Activated CD4-positive, alpha-beta memory T cell treated with anti-CD3 and anti-CD28 coated beads, Interleukin-2, amount 10 ng/mL, durations not matched to agents 7 days and 5 days (primary cell): ENCODE results near the gene FGF6. TPM values are rescaled to one million over a fixed set of nuclear protein-coding genes. Genes with fewer than 3 reads are reported as not detected.
"Not testable (repeated sequence)": the region's sequence is repeated elsewhere in the genome, so short reads cannot be mapped to it uniquely, and the experiment has no call there.

Experiments
- CTCF ChIA-PET: fragments of 350-600 bp; sonication (Branson Sonifier 250); formaldehyde crosslinking; loops from one replicate; lab custom pipeline; 2021; ENCODE audit warnings: antibody characterized with exemption, inconsistent platforms; lab: Charles Lee
- POLR2A ChIA-PET: fragments of 350-600 bp; sonication (Branson Sonifier 250); formaldehyde crosslinking; loops from one replicate; lab custom pipeline; 2021; ENCODE audit warnings: antibody characterized with exemption; lab: Charles Lee
- DNase-seq: peaks from one replicate; pipeline ENCODE4 v3.0.0-alpha.2; 2020
- H3K27ac Mint-ChIP-seq: one replicate; pipeline ENCODE4 v1.8.0; 2021; ENCODE audit warnings: mild to moderate bottlenecking, mixed read lengths
- H3K27me3 Mint-ChIP-seq: one replicate; pipeline ENCODE4 v1.8.0; 2021; ENCODE audit warnings: mixed read lengths
- H3K36me3 Mint-ChIP-seq: one replicate; pipeline ENCODE4 v1.8.0; 2021; ENCODE audit warnings: low read depth, mixed read lengths
- H3K4me1 Mint-ChIP-seq: one replicate; pipeline ENCODE4 v1.8.0; 2021; ENCODE audit warnings: mixed read lengths
- H3K4me3 Mint-ChIP-seq: one replicate; pipeline ENCODE4 v1.8.0; 2021; ENCODE audit warnings: mild to moderate bottlenecking, mixed read lengths
- H3K9me3 Mint-ChIP-seq: one replicate; pipeline ENCODE4 v1.8.0; 2021; ENCODE audit warnings: mixed read lengths
- total RNA-seq, 2 experiments: library from RNA; stranded (reverse); gene quantifications; one replicate each; pipeline ENCODE4 v1.2.3, GENCODE V29; 2021

Gene FGF6
- total RNA-seq, 2 experiments from 2014 or later, result not detected

DNA sequence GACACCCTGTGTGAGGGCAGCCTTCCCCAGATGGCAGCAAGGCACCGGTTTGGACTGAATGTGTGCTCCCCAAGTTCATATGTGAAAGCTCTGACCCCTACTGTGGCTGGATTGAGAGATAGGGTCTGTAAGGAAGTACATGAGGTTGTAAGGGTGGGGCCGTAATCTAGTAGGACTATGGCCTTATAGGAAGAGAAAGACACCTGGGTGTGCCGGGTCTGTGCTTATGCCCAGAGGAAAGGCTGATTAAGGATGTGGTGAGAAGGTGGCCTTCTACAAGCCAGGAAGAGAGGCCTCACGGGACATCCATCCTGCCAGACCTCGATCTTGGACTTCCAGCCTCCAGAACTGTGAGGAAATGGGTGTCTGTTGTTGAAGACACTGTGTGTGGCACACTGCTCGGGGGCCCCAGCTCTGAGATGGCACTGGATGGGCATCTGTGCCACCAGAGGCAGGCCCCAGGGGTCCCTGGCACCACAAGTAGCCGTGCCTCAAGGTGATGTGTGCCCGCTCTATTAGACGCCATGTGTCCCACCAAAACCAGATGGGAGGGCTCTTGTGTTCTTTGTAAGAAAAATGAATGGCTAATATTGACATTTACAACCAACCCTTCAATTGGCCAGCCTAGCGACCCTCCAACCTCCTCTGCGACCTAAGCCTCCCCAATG lies 22.0 kb downstream of the FGF6 start:
- Mint-ChIP-seq H3K27me3 (peaks cover 7% of the 10 kb centered on the region), H3K9me3 (no peaks in the 10 kb centered on the region), H3K4me1 (no peaks in the 10 kb centered on the region), H3K4me3 (no peak overlapping the region), H3K36me3 (no peaks in the 10 kb centered on the region), H3K27ac (no peak overlapping the region)
- no peak for DNase-seq
- ChIA-PET CTCF (interaction anchor here (5.8 kb wide), 1 partner anchor 103 kb away, joined by 44 read pairs; no protein-coding TSS in a partner anchor), POLR2A (no interaction called here)

DNA sequence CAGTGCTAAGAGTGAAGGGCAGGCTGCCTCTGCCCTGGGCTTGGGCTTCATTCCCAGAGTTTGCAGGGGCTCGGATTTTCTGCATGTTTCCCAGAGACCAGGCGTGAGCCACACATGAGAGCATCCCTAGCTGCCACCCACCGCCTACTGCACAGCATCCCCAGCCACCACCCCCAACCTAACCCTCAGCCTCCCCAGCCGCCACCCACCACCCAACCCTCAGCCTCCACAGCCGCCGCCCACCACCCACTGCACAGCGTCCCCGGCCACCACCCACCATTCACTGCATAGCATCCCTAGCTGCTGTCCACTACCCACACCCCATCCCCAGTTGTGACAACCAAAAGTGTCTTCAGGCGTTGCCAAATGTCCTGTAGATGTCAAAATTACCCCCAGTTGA lies 22.6 kb downstream of the FGF6 start:
- Mint-ChIP-seq H3K4me3 (no peak overlapping the region), H3K4me1 (no peaks in the 10 kb centered on the region), H3K9me3 (no peaks in the 10 kb centered on the region), H3K27ac (no peak overlapping the region), H3K27me3 (peaks cover 11% of the 10 kb centered on the region), H3K36me3 (no peaks in the 10 kb centered on the region)
- CTCF ChIA-PET, result interaction anchor here (1.3 to 5.8 kb wide), 2 partner anchors 26 to 103 kb away, joined by 3 to 44 read pairs; no protein-coding TSS in a partner anchor
- POLR2A ChIA-PET, result no interaction called here
- no peak for DNase-seq

DNA sequence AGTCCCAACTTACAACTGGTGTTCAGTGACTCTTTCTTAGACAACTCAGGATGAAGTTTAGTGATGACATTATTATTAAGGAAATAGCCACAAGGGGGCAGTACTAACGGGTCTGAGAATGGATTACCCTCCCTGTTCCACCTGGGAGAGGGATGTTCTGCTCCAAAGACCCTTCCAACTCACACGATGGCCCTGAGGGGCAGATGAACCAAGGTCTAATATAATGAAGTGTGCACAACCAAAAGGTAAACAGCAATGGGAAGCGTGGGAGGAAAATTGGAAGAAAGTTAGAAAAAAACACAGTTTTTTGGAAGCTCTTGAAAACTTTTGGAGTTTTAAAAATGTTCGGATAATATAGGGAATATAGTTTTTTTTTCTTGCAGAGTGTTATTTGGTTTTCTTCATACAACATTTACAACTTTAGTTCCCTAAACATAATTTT lies 24.0 kb downstream of the FGF6 start:
- no peaks in the 10 kb centered on the region for H3K9me3 Mint-ChIP-seq
- no peaks in the 10 kb centered on the region for H3K4me1 Mint-ChIP-seq
- no peak overlapping the region for H3K27ac Mint-ChIP-seq
- no peak for DNase-seq
- H3K4me3 Mint-ChIP-seq, result no peak overlapping the region
- peaks cover 17% of the 10 kb centered on the region for H3K27me3 Mint-ChIP-seq
- POLR2A ChIA-PET, result no interaction called here
- CTCF ChIA-PET, result interaction anchor here (0.6 to 5.8 kb wide), 6 partner anchors 9 to 183 kb away, joined by 3 to 44 read pairs (median 4); no protein-coding TSS in a partner anchor
- H3K36me3 Mint-ChIP-seq, result no peaks in the 10 kb centered on the region

DNA sequence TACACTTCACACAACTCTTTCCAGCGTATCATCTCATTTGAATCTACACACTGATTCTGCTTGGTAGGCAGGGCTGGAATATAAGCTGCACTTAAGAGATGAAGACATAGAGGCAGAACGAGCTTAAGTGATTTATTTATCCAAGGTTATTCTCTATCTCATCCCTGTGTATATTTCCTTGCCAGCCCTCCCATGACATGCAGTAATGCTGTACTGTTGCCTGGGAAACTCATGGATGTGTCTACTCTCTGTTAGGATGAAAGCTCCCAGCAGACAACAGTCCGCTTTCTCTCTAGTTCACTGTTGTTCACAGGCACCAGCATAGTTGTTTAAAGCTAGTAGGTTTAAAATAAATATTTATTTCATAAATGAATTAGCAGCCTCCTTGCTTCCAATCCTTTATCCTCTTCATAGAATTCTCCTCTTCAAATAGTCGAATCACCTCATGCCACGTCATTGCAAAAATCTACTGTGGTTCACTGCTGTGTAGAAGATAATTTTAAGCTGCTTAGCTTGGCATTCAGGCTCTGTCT lies 25.4 kb downstream of the FGF6 start:
- Mint-ChIP-seq H3K27ac (no peak overlapping the region), H3K36me3 (no peaks in the 10 kb centered on the region), H3K4me1 (peaks cover 7% of the 10 kb centered on the region), H3K4me3 (no peak overlapping the region), H3K27me3 (peaks cover 26% of the 10 kb centered on the region), H3K9me3 (no peaks in the 10 kb centered on the region)
- DNase-seq, result no peak
- CTCF ChIA-PET, result interaction anchor here (1.0 to 5.8 kb wide), 12 partner anchors 8 to 432 kb away, joined by 3 to 44 read pairs (median 4); no protein-coding TSS in a partner anchor
- POLR2A ChIA-PET, result interaction anchor here (1.0 kb wide), 1 partner anchor 118 kb away, joined by 3 read pairs; a partner anchor contains a TSS

DNA sequence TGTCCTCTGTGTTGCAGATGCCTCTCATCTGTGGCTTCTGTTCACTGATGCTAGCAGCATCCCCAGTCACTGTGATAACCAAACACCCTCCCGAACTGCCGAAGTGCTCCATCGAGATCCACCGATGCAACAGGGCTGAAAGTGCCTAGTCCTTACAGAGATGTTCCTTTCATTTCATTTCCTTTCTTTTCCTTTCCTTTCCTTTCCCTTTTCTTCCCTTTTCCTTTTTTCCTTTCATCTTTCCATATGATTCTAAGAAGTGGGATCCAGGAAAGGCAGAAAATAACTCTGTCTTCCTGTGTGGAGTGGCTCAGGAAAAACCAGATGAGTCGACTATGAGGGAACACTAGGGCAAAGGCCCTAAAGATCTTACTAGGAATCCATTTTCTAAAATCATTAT lies 26.7 kb downstream of the FGF6 start:
- DNase-seq, result no peak

DNA sequence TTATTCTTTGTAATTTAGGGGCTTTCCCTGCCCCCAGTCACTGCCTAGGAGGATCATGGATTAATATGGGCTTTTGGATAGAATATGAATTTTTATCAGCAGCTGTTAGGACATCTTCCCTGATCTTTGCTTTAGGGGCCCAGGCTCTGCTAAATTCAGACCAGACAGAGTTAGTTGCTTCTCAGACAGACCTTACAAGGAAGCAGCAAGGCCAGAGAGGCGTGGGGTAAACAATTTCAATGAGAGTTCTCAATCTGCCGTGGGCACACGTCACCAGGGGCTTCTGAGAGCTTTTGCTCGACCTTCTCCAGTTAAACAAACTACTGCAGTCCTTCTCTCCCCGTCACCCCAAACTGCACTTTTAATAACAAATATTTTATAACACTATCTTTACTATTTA lies 27.7 kb downstream of the FGF6 start:
- peaks cover 26% of the 10 kb centered on the region for H3K27me3 Mint-ChIP-seq
- no peaks in the 10 kb centered on the region for H3K9me3 Mint-ChIP-seq
- H3K4me3 Mint-ChIP-seq, result no peak overlapping the region
- DNase-seq, result no peak
- H3K36me3 Mint-ChIP-seq, result no peaks in the 10 kb centered on the region
- CTCF ChIA-PET, result interaction anchor here (0.9 kb wide), 1 partner anchor 110 kb away, joined by 3 read pairs; no protein-coding TSS in a partner anchor
- H3K4me1 Mint-ChIP-seq, result peaks cover 20% of the 10 kb centered on the region
- POLR2A ChIA-PET, result no interaction called here
- no peak overlapping the region for H3K27ac Mint-ChIP-seq

More for the DNA sequence above, 26.7 kb downstream of the FGF6 start:
- Mint-ChIP-seq H3K4me1 (peaks cover 20% of the 10 kb centered on the region), H3K9me3 (no peaks in the 10 kb centered on the region), H3K27me3 (peaks cover 26% of the 10 kb centered on the region), H3K27ac (no peak overlapping the region), H3K4me3 (no peak overlapping the region), H3K36me3 (no peaks in the 10 kb centered on the region)
- ChIA-PET CTCF (no interaction called here), POLR2A (no interaction called here)

DNA sequence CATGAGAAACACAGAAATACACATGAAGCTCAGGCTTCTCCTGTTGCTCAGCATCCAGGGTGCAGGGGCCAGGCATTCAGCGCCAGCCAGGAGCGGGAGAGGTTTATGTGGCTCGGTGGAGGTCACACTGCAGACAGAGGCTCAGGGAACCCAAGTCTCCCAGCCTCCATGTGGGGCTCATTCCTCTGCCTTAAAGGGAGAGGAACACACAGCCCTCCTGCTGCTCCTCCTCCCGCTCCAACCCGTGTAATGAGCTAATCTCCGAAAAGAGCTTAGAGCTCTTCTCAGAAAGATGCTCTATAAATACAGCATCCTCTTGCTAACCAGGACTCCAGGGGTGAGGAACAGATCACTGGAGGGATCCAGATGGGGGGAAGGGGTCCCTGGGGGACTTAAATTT lies 28.2 kb downstream of the FGF6 start:
- DNase-seq, result no peak
- POLR2A ChIA-PET, result no interaction called here
- Mint-ChIP-seq H3K4me1 (peaks cover 20% of the 10 kb centered on the region), H3K4me3 (no peak overlapping the region), H3K27ac (no peak overlapping the region), H3K9me3 (no peaks in the 10 kb centered on the region), H3K27me3 (peaks cover 29% of the 10 kb centered on the region), H3K36me3 (no peaks in the 10 kb centered on the region)
- CTCF ChIA-PET, result interaction anchor here (0.9 kb wide), 1 partner anchor 110 kb away, joined by 3 read pairs; no protein-coding TSS in a partner anchor

DNA sequence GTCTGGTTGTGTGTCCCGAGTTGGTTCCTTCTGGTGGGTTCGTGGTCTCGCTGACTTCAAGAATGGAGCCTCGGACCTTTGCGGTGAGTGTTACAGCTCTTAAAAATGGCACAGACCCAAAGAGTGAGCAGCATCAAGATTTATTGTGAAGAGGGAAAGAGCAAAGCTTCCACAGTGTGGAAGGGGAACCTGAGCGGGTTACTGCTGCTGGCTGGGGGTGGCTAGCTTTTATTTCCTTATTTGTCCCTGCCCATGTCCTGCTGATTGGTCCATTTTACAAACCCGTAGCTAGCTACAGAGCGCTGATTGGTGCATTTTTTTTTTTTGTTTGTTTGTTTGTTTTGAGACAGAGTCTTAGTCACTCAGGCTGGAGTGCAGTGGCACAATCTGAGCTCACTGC lies 29.3 kb downstream of the FGF6 start:
- Mint-ChIP-seq H3K9me3 (no peaks in the 10 kb centered on the region), H3K4me3 (no peak overlapping the region), H3K27me3 (peaks cover 36% of the 10 kb centered on the region), H3K36me3 (no peaks in the 10 kb centered on the region), H3K27ac (no peak overlapping the region), H3K4me1 (peaks cover 20% of the 10 kb centered on the region)
- POLR2A ChIA-PET, result no interaction called here
- DNase-seq, result no peak
- CTCF ChIA-PET, result interaction anchor here (1.4 kb wide), 1 partner anchor 10 kb away, joined by 4 read pairs; no protein-coding TSS in a partner anchor

DNA sequence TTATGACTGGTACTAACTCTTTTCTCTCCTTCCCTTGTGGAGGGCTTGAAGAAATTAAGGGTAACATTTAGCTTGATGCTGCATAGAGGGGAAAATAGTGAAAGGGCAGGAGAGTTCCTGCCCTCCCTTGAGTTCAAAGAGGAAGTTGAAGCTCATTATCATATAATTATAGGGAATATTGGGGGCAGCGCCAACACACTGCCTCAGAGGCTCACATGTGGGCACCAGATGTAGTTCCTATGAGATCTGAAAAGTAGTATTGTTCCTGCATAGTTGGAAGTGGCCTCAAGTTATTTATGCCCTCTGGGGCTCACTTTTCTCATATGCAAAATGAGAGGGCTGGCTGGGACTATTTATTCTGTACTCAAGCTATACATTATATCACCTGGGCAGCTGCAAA lies 33.1 kb downstream of the FGF6 start:
- no peaks in the 10 kb centered on the region for H3K36me3 Mint-ChIP-seq
- no peak overlapping the region for H3K4me3 Mint-ChIP-seq
- H3K27me3 Mint-ChIP-seq, result peaks cover 33% of the 10 kb centered on the region
- no peak for DNase-seq
- H3K4me1 Mint-ChIP-seq, result peaks cover 20% of the 10 kb centered on the region
- POLR2A ChIA-PET, result interaction anchor here (1.2 kb wide), 1 partner anchor 237 kb away, joined by 3 read pairs; the partner anchor contains the start of genes AKAP3 and NDUFA9
- no peak overlapping the region for H3K27ac Mint-ChIP-seq
- CTCF ChIA-PET, result interaction anchor here (1.4 to 1.5 kb wide), 2 partner anchors 8 to 113 kb away, joined by 3 to 5 read pairs; no protein-coding TSS in a partner anchor
- H3K9me3 Mint-ChIP-seq, result no peaks in the 10 kb centered on the region

DNA sequence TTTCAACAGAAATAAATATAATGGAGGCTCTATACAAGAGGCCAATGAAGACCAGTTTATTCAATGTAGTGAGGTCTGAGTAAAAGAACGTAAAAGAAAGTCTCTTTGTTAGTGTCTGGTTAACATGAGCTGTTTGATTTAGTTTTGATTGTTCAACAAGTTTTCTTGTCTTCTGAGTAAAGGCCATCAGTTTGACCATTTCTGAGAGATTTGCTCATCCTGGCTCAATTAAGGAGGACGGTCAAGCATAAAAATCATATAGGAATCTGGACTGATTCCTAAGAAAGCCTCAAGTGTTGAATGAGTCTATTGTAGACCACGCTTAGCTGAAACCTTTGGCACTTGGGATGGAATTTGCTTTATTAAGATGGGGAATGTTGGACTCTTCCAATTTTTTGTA lies 33.6 kb downstream of the FGF6 start:
- CTCF ChIA-PET, result interaction anchor here (1.5 kb wide), 1 partner anchor 9 kb away, joined by 5 read pairs; no protein-coding TSS in a partner anchor
- no peak for DNase-seq
- Mint-ChIP-seq H3K4me3 (no peak overlapping the region), H3K36me3 (no peaks in the 10 kb centered on the region), H3K27ac (no peak overlapping the region), H3K9me3 (no peaks in the 10 kb centered on the region), H3K4me1 (peaks cover 20% of the 10 kb centered on the region), H3K27me3 (peaks cover 33% of the 10 kb centered on the region)
- POLR2A ChIA-PET, result interaction anchor here (1.2 kb wide), 1 partner anchor 237 kb away, joined by 3 read pairs; the partner anchor contains the start of genes AKAP3 and NDUFA9

DNA sequence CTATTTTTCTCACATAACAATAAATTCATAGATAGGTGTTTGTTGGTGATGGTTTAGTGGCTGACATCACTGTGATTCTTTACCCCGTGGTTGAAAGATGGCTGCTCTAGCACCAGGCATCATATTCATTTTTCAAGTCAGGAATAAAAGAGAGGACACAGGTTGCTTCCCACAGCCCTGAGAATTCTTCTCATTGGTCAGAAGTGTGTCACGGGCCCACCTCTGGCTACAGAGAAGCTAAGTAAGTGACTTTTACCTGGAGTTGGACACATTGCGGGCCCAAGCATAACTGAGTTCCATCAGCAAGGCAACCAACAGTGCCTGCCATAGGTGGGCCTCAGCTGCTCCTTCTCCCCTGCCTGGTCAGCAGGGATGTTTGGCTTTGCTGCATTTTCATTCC lies 38.5 kb downstream of the FGF6 start:
- ChIA-PET POLR2A (no interaction called here), CTCF (no interaction called here)
- no peak overlapping the region for H3K4me3 Mint-ChIP-seq
- no peaks in the 10 kb centered on the region for H3K4me1 Mint-ChIP-seq
- H3K27me3 Mint-ChIP-seq, result peaks cover 15% of the 10 kb centered on the region
- H3K27ac Mint-ChIP-seq, result no peak overlapping the region
- DNase-seq, result no peak
- no peaks in the 10 kb centered on the region for H3K36me3 Mint-ChIP-seq
- H3K9me3 Mint-ChIP-seq, result no peaks in the 10 kb centered on the region

DNA sequence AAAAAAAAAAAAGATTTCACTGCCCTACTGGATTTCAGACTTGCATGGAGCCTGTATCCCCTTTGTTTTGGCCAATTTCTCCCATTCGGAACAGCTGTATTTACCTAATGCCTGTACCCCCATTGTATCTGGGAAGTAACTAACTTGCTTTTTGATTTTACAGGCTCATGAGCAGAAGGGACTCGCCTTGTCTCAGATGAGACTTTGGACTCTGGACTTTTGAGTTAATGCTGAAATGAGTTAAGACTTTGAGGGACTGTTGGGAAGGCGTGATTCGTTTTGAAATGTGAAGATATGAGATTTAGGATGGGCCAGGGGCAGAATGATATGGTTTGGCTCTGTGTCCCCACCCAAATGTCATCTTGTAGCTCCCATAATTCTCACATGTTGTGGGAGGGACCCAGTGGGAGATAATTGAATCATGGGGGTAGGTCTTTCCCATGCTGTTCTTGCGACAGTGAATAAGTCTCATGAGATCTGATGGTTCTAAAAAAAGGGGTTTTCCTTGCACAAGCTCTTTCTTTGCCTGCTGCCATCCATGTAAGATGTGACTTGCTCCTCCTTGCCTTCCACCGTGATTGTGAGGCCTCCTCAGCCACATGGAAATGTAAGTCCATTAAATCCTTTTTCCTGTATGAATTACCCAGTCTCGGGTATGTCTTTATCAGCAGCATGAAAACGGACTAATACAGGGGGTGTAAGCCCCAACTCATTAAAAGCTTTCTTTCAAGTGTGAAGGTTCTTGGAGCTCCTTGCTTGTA lies 40.6 kb downstream of the FGF6 start:
- H3K36me3 Mint-ChIP-seq, H3K9me3 Mint-ChIP-seq, DNase-seq, H3K27ac Mint-ChIP-seq, H3K4me3 Mint-ChIP-seq, H3K4me1 Mint-ChIP-seq: not testable (repeated sequence)
- H3K27me3 Mint-ChIP-seq, result peaks cover 16% of the 10 kb centered on the region
- POLR2A ChIA-PET, result interaction anchor here (0.7 kb wide), 1 partner anchor 90 kb away, joined by 3 read pairs; no protein-coding TSS in a partner anchor
- CTCF ChIA-PET, result interaction anchor here (1.0 kb wide), 1 partner anchor 16 kb away, joined by 4 read pairs; no protein-coding TSS in a partner anchor
